OCI-LY7 (cell line): ENCODE measurements around the gene ANKRD36C. TPM values are rescaled to one million over a fixed set of nuclear protein-coding genes. Genes with fewer than 3 reads are reported as not detected.
"Not testable (repeated sequence)": the region's sequence is repeated elsewhere in the genome, so short reads cannot be mapped to it uniquely, and the experiment has no call there.

Experiments
- BruUV-seq: library from RNA; stranded (reverse); fragments of 400-500 nt; replicated peaks from 2 replicates; lab custom pipeline; 2021; lab: Mats Ljungman, UMichigan
- CTCF ChIA-PET: fragments of 300-600 bp; sonication (Branson Sonifier 250); formaldehyde crosslinking; loops from one replicate; lab custom pipeline; 2022; ENCODE audit warnings: antibody characterized with exemption; ENCODE audit not compliant: unreplicated experiment; lab: Charles Lee
- POLR2A ChIA-PET: fragments of 300-600 bp; sonication (Branson Sonifier 250); formaldehyde crosslinking; loops from one replicate; lab custom pipeline; 2022; ENCODE audit warnings: antibody characterized with exemption; lab: Charles Lee
- DNase-seq: peaks from one replicate; pipeline ENCODE4 v3.0.0-alpha.2; 2015; ENCODE audit warnings: low spot score
- H2AFZ ChIP-seq: fragments of 200-600 bp; sonication (generic), shearing (Covaris generic); 2 replicates; pipeline ENCODE4 v1.6.1; 2014; ENCODE audit warnings: mild to moderate bottlenecking, antibody characterized with exemption, low read length, moderate library complexity
- H3K27ac ChIP-seq: fragments of 200-600 bp; sonication (generic); 2 replicates; pipeline ENCODE4 v1.5.1; 2014; ENCODE audit warnings: mixed run types, low read depth, mild to moderate bottlenecking, moderate library complexity, low read length, inconsistent platforms; ENCODE audit not compliant: poor library complexity, severe bottlenecking
- H3K36me3 ChIP-seq: fragments of 200-600 bp; sonication (generic); 2 replicates; pipeline ENCODE4 v1.6.1; 2014; ENCODE audit warnings: mild to moderate bottlenecking, antibody characterized with exemption, low read length, moderate library complexity, mixed read lengths; ENCODE audit not compliant: insufficient read depth
- H3K4me1 ChIP-seq: fragments of 200-600 bp; sonication (generic); 2 replicates; pipeline ENCODE4 v1.5.1; 2014; ENCODE audit warnings: mild to moderate bottlenecking, low read length; ENCODE audit not compliant: insufficient read depth, poor library complexity, severe bottlenecking
- H3K4me2 ChIP-seq: fragments of 200-600 bp; sonication (generic); 2 replicates; pipeline ENCODE4 v1.6.1; 2014; ENCODE audit warnings: mild to moderate bottlenecking, low read length
- H3K4me3 ChIP-seq: fragments of 200-600 bp; sonication (generic); 2 replicates; pipeline ENCODE4 v1.5.1; 2014; ENCODE audit warnings: mild to moderate bottlenecking, low read depth, low read length; ENCODE audit not compliant: poor library complexity, severe bottlenecking
- H3K79me2 ChIP-seq: fragments of 200-600 bp; sonication (generic); 2 replicates; pipeline ENCODE4 v1.6.1; 2016; ENCODE audit warnings: low read depth, mild to moderate bottlenecking, low read length, moderate library complexity, mixed read lengths; ENCODE audit not compliant: insufficient read depth
- H3K9me2 ChIP-seq: fragments of 200-600 bp; sonication (generic); 2 replicates; pipeline ENCODE4 v1.6.1; 2016; ENCODE audit warnings: mild to moderate bottlenecking, low read length, mixed read lengths; ENCODE audit not compliant: insufficient read depth
- H3K9me3 ChIP-seq: fragments of 200-600 bp; sonication (generic); 2 replicates; pipeline ENCODE4 v1.6.1; 2014; ENCODE audit warnings: mild to moderate bottlenecking, mixed run types, low read length, mixed read lengths
- H4K20me1 ChIP-seq: fragments of 200-600 bp; sonication (generic); 2 replicates; pipeline ENCODE4 v1.6.1; 2014; ENCODE audit warnings: mild to moderate bottlenecking, antibody characterized with exemption, low read length, moderate library complexity, mixed read lengths; ENCODE audit not compliant: insufficient read depth
- EZH2phosphoT487 ChIP-seq: fragments of 200-600 bp; sonication (generic); IDR thresholded peaks from 2 replicates; pipeline ENCODE4 v1.6.1; 2018; ENCODE audit warnings: low read depth, borderline replicate concordance, mild to moderate bottlenecking, mixed run types, antibody characterized with exemption, low read length, moderate library complexity, mixed read lengths
- intact Hi-C: fragments of 100-400 bp; cut with micrococcal nuclease; formaldehyde crosslinking; loops from one replicate; pipeline ENCODE4 v1.10.0; 2022; ENCODE audit not compliant: unreplicated experiment
- total RNA-seq, 2 experiments: library from RNA; depleted of rRNA in 1 of 2; stranded (reverse); fragments of >200 nt in 1 of 2; shearing (Covaris generic) in 1 of 2; gene quantifications; 2 replicates each; pipeline ENCODE4 v1.2.3, GENCODE V29; 2014 to 2022
- TF ChIP-seq, protein P1 (sequence below): fragments of 200-600 bp; sonication (generic); conservative IDR thresholded peaks from 2 replicates; pipeline ENCODE4 v1.5.1; 2014; ENCODE audit warnings: mild to moderate bottlenecking, antibody characterized with exemption, low read length, moderate library complexity, mixed read lengths

ANKRD36C gene
- total RNA-seq, 2 experiments from 2014 or later = 87.8 to 99.2 TPM

- intact Hi-C loops = no loop called here
- no peak for TF ChIP-seq EZH2phosphoT487
- TF ChIP-seq, protein P1, sequence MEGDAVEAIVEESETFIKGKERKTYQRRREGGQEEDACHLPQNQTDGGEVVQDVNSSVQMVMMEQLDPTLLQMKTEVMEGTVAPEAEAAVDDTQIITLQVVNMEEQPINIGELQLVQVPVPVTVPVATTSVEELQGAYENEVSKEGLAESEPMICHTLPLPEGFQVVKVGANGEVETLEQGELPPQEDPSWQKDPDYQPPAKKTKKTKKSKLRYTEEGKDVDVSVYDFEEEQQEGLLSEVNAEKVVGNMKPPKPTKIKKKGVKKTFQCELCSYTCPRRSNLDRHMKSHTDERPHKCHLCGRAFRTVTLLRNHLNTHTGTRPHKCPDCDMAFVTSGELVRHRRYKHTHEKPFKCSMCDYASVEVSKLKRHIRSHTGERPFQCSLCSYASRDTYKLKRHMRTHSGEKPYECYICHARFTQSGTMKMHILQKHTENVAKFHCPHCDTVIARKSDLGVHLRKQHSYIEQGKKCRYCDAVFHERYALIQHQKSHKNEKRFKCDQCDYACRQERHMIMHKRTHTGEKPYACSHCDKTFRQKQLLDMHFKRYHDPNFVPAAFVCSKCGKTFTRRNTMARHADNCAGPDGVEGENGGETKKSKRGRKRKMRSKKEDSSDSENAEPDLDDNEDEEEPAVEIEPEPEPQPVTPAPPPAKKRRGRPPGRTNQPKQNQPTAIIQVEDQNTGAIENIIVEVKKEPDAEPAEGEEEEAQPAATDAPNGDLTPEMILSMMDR = no peak
Observed at GRCh38 chr2:96025194-96025492, 33.5 kb upstream of the ANKRD36C start.

DNA sequence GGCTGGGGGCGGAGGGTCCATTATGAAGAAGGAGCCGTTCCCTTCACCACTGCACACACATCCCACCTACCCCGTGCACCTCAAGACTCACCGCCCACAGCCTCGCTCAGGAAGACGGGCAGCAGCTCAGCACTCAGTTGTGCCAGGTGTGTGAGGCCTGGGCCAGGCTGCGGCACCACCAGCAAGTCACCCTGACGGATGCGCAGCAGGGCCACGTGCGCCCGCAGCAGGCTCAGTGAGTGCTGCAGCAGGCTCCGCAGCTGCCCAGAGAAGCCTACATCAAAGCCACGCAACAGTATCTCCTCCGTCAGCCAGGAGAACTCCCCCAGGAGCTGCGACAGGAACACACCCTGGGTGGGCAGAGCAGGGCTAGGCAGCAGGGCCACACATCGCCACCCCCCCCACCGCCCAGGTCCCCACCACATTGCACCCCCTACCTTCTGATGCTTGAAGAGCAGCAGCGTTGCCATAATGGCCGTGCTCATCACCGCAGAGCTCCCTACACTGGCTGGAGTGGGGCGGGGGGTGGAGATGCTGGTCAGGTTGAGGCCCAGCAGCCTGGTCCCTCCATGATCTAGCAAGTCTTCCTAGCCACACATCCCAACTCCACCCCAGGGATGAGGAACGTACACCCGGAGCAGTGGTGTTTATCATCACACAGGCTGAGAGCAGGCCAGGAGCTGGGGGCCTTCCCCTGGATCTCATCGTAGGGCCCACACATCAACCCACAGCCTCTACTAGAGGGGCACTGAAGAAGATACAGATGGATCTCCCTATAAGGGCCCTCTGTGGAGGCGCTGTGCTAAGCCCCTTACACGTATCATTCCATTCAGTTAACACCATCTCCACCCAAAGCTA is 32.9 kb upstream of the ANKRD36C start:
- CTCF ChIA-PET = no interaction called here
- TF ChIP-seq, protein P1 = no peak
- no peak for TF ChIP-seq EZH2phosphoT487
- POLR2A ChIA-PET = no interaction called here
- Histone ChIP-seq H3K9me3 (no peaks in the 10 kb centered on the region), H3K4me3 (no peak overlapping the region), H3K9me2 (no peaks in the 10 kb centered on the region), H2AFZ (no peak overlapping the region), H3K27ac (no peak overlapping the region), H3K4me1 (no peaks in the 10 kb centered on the region), H3K4me2 (no peak overlapping the region), H3K79me2 (no peaks in the 10 kb centered on the region), H4K20me1 (no peaks in the 10 kb centered on the region), H3K36me3 (no peaks in the 10 kb centered on the region)
- DNase-seq = no peak
- no TSS peak for BruUV-seq
- intact Hi-C loops = no loop called here

More at GRCh38 chr2:96025194-96025492, 33.5 kb upstream of the ANKRD36C start:
- no peaks in the 10 kb centered on the region for H3K9me3 ChIP-seq
- H3K9me2 ChIP-seq = no peaks in the 10 kb centered on the region
- ChIA-PET CTCF (no interaction called here), POLR2A (no interaction called here)
- DNase-seq = no peak
- H3K79me2 ChIP-seq = no peaks in the 10 kb centered on the region
- H3K4me2 ChIP-seq = no peak overlapping the region
- BruUV-seq = no TSS peak
- H3K4me3 ChIP-seq = no peak overlapping the region
- no peak overlapping the region for H3K27ac ChIP-seq
- H3K4me1 ChIP-seq = no peaks in the 10 kb centered on the region
- H3K36me3 ChIP-seq = no peaks in the 10 kb centered on the region
- no peaks in the 10 kb centered on the region for H4K20me1 ChIP-seq
- H2AFZ ChIP-seq = no peak overlapping the region

- H3K4me2 ChIP-seq, BruUV-seq, DNase-seq, H3K4me1 ChIP-seq, intact Hi-C loops, H3K27ac ChIP-seq, CTCF ChIA-PET, POLR2A ChIA-PET, H3K36me3 ChIP-seq, H4K20me1 ChIP-seq, H3K9me2 ChIP-seq, H3K9me3 ChIP-seq, H2AFZ ChIP-seq, H3K4me3 ChIP-seq, H3K79me2 ChIP-seq: not testable (repeated sequence)
Observed at GRCh38 chr2:96023701-96024100, 32.1 kb upstream of the ANKRD36C start.
